HEK293 (cell line): ENCODE data around the gene ZNF550.

Experiments
- PRDM6 ChIP-seq: fragments of 450-650 bp; formaldehyde crosslinking; IDR thresholded peaks from 2 replicates; pipeline ENCODE4 v1.5.1; 2017; ENCODE audit warnings: missing biosample characterization, missing genetic modification characterization
- SCRT1 ChIP-seq: fragments of 450-650 bp; formaldehyde crosslinking; IDR thresholded peaks from 2 replicates; pipeline ENCODE4 v1.5.1; 2016; ENCODE audit warnings: missing biosample characterization, missing genetic modification characterization, borderline replicate concordance
- TSHZ1 ChIP-seq: fragments of 450-650 bp; formaldehyde crosslinking; IDR thresholded peaks from 2 replicates; pipeline ENCODE4 v1.5.1; 2016; ENCODE audit warnings: missing biosample characterization, missing genetic modification characterization, borderline replicate concordance
- ZBTB11 ChIP-seq: fragments of 450-650 bp; formaldehyde crosslinking; conservative IDR thresholded peaks from 2 replicates; pipeline ENCODE4 v1.5.1; 2016; ENCODE audit warnings: low read depth, missing biosample characterization, missing genetic modification characterization
- ZBTB26 ChIP-seq: fragments of 450-650 bp; formaldehyde crosslinking; optimal IDR thresholded peaks from 2 replicates; pipeline ENCODE3; 2016; ENCODE audit warnings: missing biosample characterization, mild to moderate bottlenecking, missing genetic modification characterization
- ZNF155 ChIP-seq: fragments of 450-650 bp; formaldehyde crosslinking; IDR thresholded peaks from 2 replicates; pipeline ENCODE4 v1.5.1; 2016; ENCODE audit warnings: missing biosample characterization, missing genetic modification characterization
- ZNF202 ChIP-seq: fragments of 450-650 bp; formaldehyde crosslinking; IDR thresholded peaks from 2 replicates; pipeline ENCODE4 v1.5.1; 2016; ENCODE audit warnings: missing biosample characterization, missing genetic modification characterization, borderline replicate concordance
- ZNF211 ChIP-seq: fragments of 450-650 bp; formaldehyde crosslinking; IDR thresholded peaks from 2 replicates; pipeline ENCODE4 v1.5.1; 2016; ENCODE audit warnings: low read depth, missing biosample characterization, missing genetic modification characterization
- ZNF26 ChIP-seq: fragments of 450-650 bp; formaldehyde crosslinking; IDR thresholded peaks from 2 replicates; pipeline ENCODE4 v1.5.1; 2016; ENCODE audit warnings: missing biosample characterization, missing genetic modification characterization
- ZNF266 ChIP-seq: fragments of 450-650 bp; formaldehyde crosslinking; IDR thresholded peaks from 2 replicates; pipeline ENCODE4 v1.5.1; 2016; ENCODE audit warnings: missing biosample characterization, missing genetic modification characterization, low read depth
- ZNF280D ChIP-seq: fragments of 450-650 bp; formaldehyde crosslinking; IDR thresholded peaks from 2 replicates; pipeline ENCODE4 v1.5.1; 2016; ENCODE audit warnings: missing biosample characterization, missing genetic modification characterization
- ZNF311 ChIP-seq: fragments of 450-650 bp; formaldehyde crosslinking; IDR thresholded peaks from 2 replicates; pipeline ENCODE4 v1.5.1; 2017; ENCODE audit warnings: missing biosample characterization, missing genetic modification characterization, borderline replicate concordance
- ZNF426 ChIP-seq: fragments of 450-650 bp; formaldehyde crosslinking; IDR thresholded peaks from 2 replicates; pipeline ENCODE4 v1.5.1; 2017; ENCODE audit warnings: missing biosample characterization, missing genetic modification characterization, mild to moderate bottlenecking, inconsistent platforms, moderate library complexity
- ZNF571 ChIP-seq: fragments of 450-650 bp; formaldehyde crosslinking; IDR thresholded peaks from 2 replicates; pipeline ENCODE4 v1.5.0; 2017; ENCODE audit warnings: missing biosample characterization, missing genetic modification characterization
- ZNF580 ChIP-seq: fragments of 450-650 bp; formaldehyde crosslinking; IDR thresholded peaks from 2 replicates; pipeline ENCODE4 v1.5.1; 2016; ENCODE audit warnings: missing biosample characterization, missing genetic modification characterization
- ZNF692 ChIP-seq: fragments of 450-650 bp; formaldehyde crosslinking; IDR thresholded peaks from 2 replicates; pipeline ENCODE4 v1.5.1; 2016; ENCODE audit warnings: missing biosample characterization, missing genetic modification characterization
- ZNF704 ChIP-seq: fragments of 450-650 bp; formaldehyde crosslinking; IDR thresholded peaks from 2 replicates; pipeline ENCODE4 v1.5.1; 2016; ENCODE audit warnings: missing biosample characterization, missing genetic modification characterization
- ZNF777 ChIP-seq: fragments of 450-650 bp; formaldehyde crosslinking; IDR thresholded peaks from 2 replicates; pipeline ENCODE4 v1.5.1; 2017; ENCODE audit warnings: missing biosample characterization, missing genetic modification characterization, borderline replicate concordance
- ZNF792 ChIP-seq: fragments of 450-650 bp; formaldehyde crosslinking; IDR thresholded peaks from 2 replicates; pipeline ENCODE4 v1.5.1; 2016; ENCODE audit warnings: missing biosample characterization, missing genetic modification characterization

ZNF550 gene

GRCh38 chr19:57583521-57584416 is 24.1 kb upstream of the ZNF550 start, which contains the start of gene ZIK1 (continued):
- no peak for TF ChIP-seq ZNF266 (tag by site-specific recombination)
- TF ChIP-seq ZBTB26 (tag by site-specific recombination), result peak; percentile 12
- no peak for TF ChIP-seq ZNF202 (tag by site-specific recombination)
- peak; percentile 55; the same call in 1 of the 2 replicates for TF ChIP-seq ZNF580 (tag by site-specific recombination)
- no peak for TF ChIP-seq ZNF792 (tag by site-specific recombination)
- no peak for TF ChIP-seq ZNF571 (tag by site-specific recombination)
- TF ChIP-seq ZNF280D, result peak; percentile 59
- no peak for TF ChIP-seq ZNF26 (tag by site-specific recombination)
- no peak for TF ChIP-seq TSHZ1 (tag by site-specific recombination)
- TF ChIP-seq ZNF426, result no peak
- no peak for TF ChIP-seq ZNF311 (tag by site-specific recombination)
- TF ChIP-seq SCRT1 (tag by site-specific recombination), result no peak
- TF ChIP-seq ZNF692 (tag by site-specific recombination), result 0 out of 2 replicates have a peak, but pooled peaks have one; percentile 25
- peak; percentile 80 for TF ChIP-seq ZBTB11 (tag by site-specific recombination)
- no peak for TF ChIP-seq ZNF777
- no peak for TF ChIP-seq ZNF704 (tag by site-specific recombination)
- no peak for TF ChIP-seq ZNF211 (tag by site-specific recombination)
- TF ChIP-seq PRDM6 (tag by site-specific recombination), result no peak
- no peak for TF ChIP-seq ZNF155 (tag by site-specific recombination)
